A549 (cell line): ENCODE measurements around the gene DSC2. TPM values are rescaled to one million over a fixed set of nuclear protein-coding genes. Genes with fewer than 3 reads are reported as not detected.

Experiments used
- ATAC-seq, 2 experiments: fragments of 200-7000 bp in 1 of 2; fragments of >200 bp in 1 of 2; cut with Nextera tagmentation in 1 of 2; cut with Tn5 transposase in 1 of 2; 3 replicates each; pipeline versions ENCODE4 v1.8.0 to v1.9.1; 2018 to 2020; ENCODE audit warnings: mild to moderate bottlenecking in 1 of 2, moderate library complexity in 1 of 2
- CTCF ChIA-PET: fragments of 300-600 bp; sonication (Branson Sonifier 250); formaldehyde crosslinking; extraction: SDS; loops from one replicate; lab custom pipeline; 2021; ENCODE audit warnings: antibody characterized with exemption, inconsistent platforms; lab: Yijun Ruan, JAX
- POLR2A ChIA-PET: fragments of 350-600 bp; formaldehyde crosslinking; extraction: SDS; loops from one replicate; lab custom pipeline; 2021; ENCODE audit warnings: antibody characterized with exemption, inconsistent platforms; lab: Yijun Ruan, JAX
- DNase-seq, 2 experiments: peaks; one replicate each; pipeline versions ENCODE4 v3.0.0 to v3.0.0-alpha.2; 2011 to 2016; ENCODE audit warnings: low read depth in 1 of 2, low spot score in 1 of 2
- FAIRE-seq: peaks from 2 replicates; lab custom pipeline; 2011; peaks lifted over from hg19 to GRCh38; lab: Jason Lieb, UNC
- H3K27ac ChIP-seq, 2 experiments: fragments of >200 bp; sonication (Bioruptor Twin); formaldehyde crosslinking; 3 replicates each; pipeline ENCODE4 v1.5.1; 2016 to 2017
- H3K4me1 ChIP-seq: fragments of >200 bp; sonication (Bioruptor Twin); formaldehyde crosslinking; 3 replicates; pipeline ENCODE4 v1.6.1; 2016
- H3K4me2 ChIP-seq: fragments of >200 bp; sonication (Bioruptor Twin); formaldehyde crosslinking; 3 replicates; pipeline ENCODE4 v1.6.1; 2016
- H3K4me3 ChIP-seq: fragments of >200 bp; sonication (Bioruptor Twin); formaldehyde crosslinking; 3 replicates; pipeline ENCODE4 v1.5.1; 2016
- H3K9me3 ChIP-seq: fragments of >200 bp; sonication (Bioruptor Twin); formaldehyde crosslinking; 3 replicates; pipeline ENCODE4 v1.6.1; 2016
- BHLHE40 ChIP-seq: IDR thresholded peaks from 2 replicates; pipeline ENCODE4 v1.6.1; 2012; ENCODE audit warnings: low read depth, low read length, inconsistent platforms
- CHD2 ChIP-seq: fragments of 150-350 bp; IDR thresholded peaks from 2 replicates; pipeline ENCODE4 v1.6.1; 2014; ENCODE audit warnings: low read length; ENCODE audit not compliant: partially characterized antibody
- EHMT2 ChIP-seq: fragments of 200-600 bp; sonication (generic); IDR thresholded peaks from 2 replicates; pipeline ENCODE4 v1.6.1; 2016; ENCODE audit warnings: antibody characterized with exemption, low read depth, mild to moderate bottlenecking, moderate library complexity
- ELK1 ChIP-seq: fragments of 150-350 bp; IDR thresholded peaks from 2 replicates; pipeline ENCODE4 v1.6.1; 2014; ENCODE audit warnings: low read depth, mild to moderate bottlenecking, low read length
- ESRRA ChIP-seq: fragments of 150-350 bp; IDR thresholded peaks from 2 replicates; pipeline ENCODE4 v1.6.1; 2014; ENCODE audit warnings: mild to moderate bottlenecking, low read length, borderline replicate concordance
- HOXA7 ChIP-seq: fragments of 250-450 bp; sonication (Bioruptor Pico); IDR thresholded peaks from 2 replicates; pipeline ENCODE4 v1.5.0; 2020; ENCODE audit warnings: mild to moderate bottlenecking, moderate library complexity
- HOXB13 ChIP-seq: fragments of 250-450 bp; sonication (Bioruptor Pico); IDR thresholded peaks from 2 replicates; pipeline ENCODE4 v1.5.0; 2020; ENCODE audit warnings: low read depth, mild to moderate bottlenecking, moderate library complexity
- HOXB5 ChIP-seq: fragments of 250-450 bp; sonication (Bioruptor Pico); IDR thresholded peaks from 2 replicates; pipeline ENCODE4 v1.5.0; 2020; ENCODE audit warnings: mild to moderate bottlenecking, moderate library complexity
- JUN ChIP-seq, 2 experiments: fragments of >200 bp; sonication (Bioruptor Twin); formaldehyde crosslinking; IDR thresholded peaks; 2 replicates in 1 of 2; 3 replicates in 1 of 2; pipeline ENCODE4 v1.6.1; 2016 to 2017
- KDM5A ChIP-seq: fragments of 200-600 bp; sonication (generic); IDR thresholded peaks from 2 replicates; pipeline ENCODE4 v1.6.1; 2016; ENCODE audit warnings: antibody characterized with exemption, mild to moderate bottlenecking
- MAX ChIP-seq: IDR thresholded peaks from 2 replicates; pipeline ENCODE4 v1.6.1; 2012
- MYC ChIP-seq: IDR thresholded peaks from 2 replicates; pipeline ENCODE4 v1.6.1; 2012; ENCODE audit warnings: mild to moderate bottlenecking, inconsistent platforms, low read length, improper control_type of control experiment, borderline replicate concordance
- NFE2L2 ChIP-seq: fragments of 150-350 bp; conservative IDR thresholded peaks from 2 replicates; pipeline ENCODE4 v1.6.1; 2014; ENCODE audit warnings: low read length
- NR3C1 ChIP-seq: fragments of >200 bp; sonication (Bioruptor Twin); formaldehyde crosslinking; IDR thresholded peaks from 3 replicates; pipeline ENCODE4 v1.6.1; 2017
- PBX3 ChIP-seq: IDR thresholded peaks from 2 replicates; pipeline ENCODE4 v1.6.1; 2012
- RARB ChIP-seq: fragments of 250-450 bp; sonication (Bioruptor Pico); IDR thresholded peaks from 2 replicates; pipeline ENCODE4 v1.8.0; 2021; ENCODE audit warnings: mild to moderate bottlenecking, moderate library complexity
- RFX5 ChIP-seq: fragments of 450-650 bp; IDR thresholded peaks from 2 replicates; pipeline ENCODE4 v1.7.1; 2014; ENCODE audit warnings: antibody characterized with exemption, mild to moderate bottlenecking, moderate library complexity
- TP53 ChIP-seq: fragments of 250-450 bp; sonication (Bioruptor Pico); IDR thresholded peaks from 2 replicates; pipeline ENCODE4 v1.5.0; 2021; ENCODE audit warnings: mild to moderate bottlenecking, moderate library complexity
- ZC3H11A ChIP-seq: fragments of 450-650 bp; IDR thresholded peaks from 2 replicates; pipeline ENCODE4 v1.6.1; 2014; ENCODE audit warnings: antibody characterized with exemption, mild to moderate bottlenecking
- ZFP36 ChIP-seq: fragments of 450-650 bp; IDR thresholded peaks from 2 replicates; pipeline ENCODE4 v1.6.1; 2014; ENCODE audit warnings: borderline replicate concordance; ENCODE audit not compliant: partially characterized antibody
- ZSCAN20 ChIP-seq: fragments of 250-450 bp; sonication (Bioruptor Pico); IDR thresholded peaks from 2 replicates; pipeline ENCODE4 v1.8.0; 2022; ENCODE audit warnings: mild to moderate bottlenecking, moderate library complexity
- WGBS: methylation state at CpG from one replicate; pipeline ENCODE4 v1.1.6; 2017; ENCODE audit errors: missing lambda C conversion rate; 5-methylcytosine and 5-hydroxymethylcytosine counted together
- polyA plus RNA-seq, 4 experiments: library from polyadenylated mRNA; depleted of rRNA in 3 of 4; stranded (reverse); fragments of >200 nt; fragmentation: RNase III in 1 of 4; extraction: RNeasy Plus Mini Kit Qiagen cat#74134 plus additional on column Dnase treatment in 1 of 4; gene quantifications; 2 replicates in 3 of 4; 3 replicates in 1 of 4; pipeline ENCODE4 v1.2.3, GENCODE V29; 2011 to 2017
- TF ChIP-seq, protein P1 (sequence below): fragments of >200 bp; sonication (Bioruptor Twin); formaldehyde crosslinking; IDR thresholded peaks from 2 replicates; pipeline ENCODE4 v1.6.1; 2016
- TF ChIP-seq, protein P2 (sequence below): fragments of 250-450 bp; sonication (Bioruptor Pico); IDR thresholded peaks from 2 replicates; pipeline ENCODE4 v1.5.0; 2020; ENCODE audit warnings: low read depth, mild to moderate bottlenecking, moderate library complexity
- TF ChIP-seq, protein P3 (sequence below): fragments of 200-600 bp; sonication (generic); IDR thresholded peaks from 2 replicates; pipeline ENCODE4 v1.6.1; 2016; ENCODE audit warnings: antibody characterized with exemption, mild to moderate bottlenecking, moderate library complexity

DSC2 gene
- polyA plus RNA-seq, 2 of the 4 experiments (the other 2 are of a cell fraction) = 0.63 to 2.0 TPM

DNA sequence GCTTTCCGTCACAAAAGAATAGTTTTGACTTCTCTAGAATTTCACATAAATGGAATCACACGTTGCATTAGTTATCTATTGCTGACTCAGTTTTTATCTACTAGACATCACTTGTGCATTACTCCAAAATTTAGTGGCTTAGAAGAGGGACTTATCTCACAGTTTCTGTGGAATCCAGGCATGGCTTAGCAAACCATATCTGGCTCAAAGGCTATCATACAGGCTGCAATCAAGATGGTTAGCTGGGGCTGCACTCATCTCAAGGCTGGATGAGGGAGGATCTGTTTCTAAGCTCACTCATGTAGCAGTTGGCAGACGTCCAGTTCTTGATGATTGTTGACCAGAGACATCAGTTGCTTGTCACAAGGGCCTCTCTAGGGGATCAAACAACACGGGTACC is 53.0 kb downstream of the DSC2 start:
- POLR2A ChIA-PET = no interaction called here
- no peak overlapping the region for H3K4me2 ChIP-seq
- no peak for TF ChIP-seq TP53 (CRISPR knock-in tag)
- no peak for TF ChIP-seq ESRRA
- no peak for TF ChIP-seq HOXB5 (CRISPR knock-in tag)
- TF ChIP-seq HOXA7 (CRISPR knock-in tag) = no peak
- no peak for TF ChIP-seq ZSCAN20
- TF ChIP-seq, protein P1, sequence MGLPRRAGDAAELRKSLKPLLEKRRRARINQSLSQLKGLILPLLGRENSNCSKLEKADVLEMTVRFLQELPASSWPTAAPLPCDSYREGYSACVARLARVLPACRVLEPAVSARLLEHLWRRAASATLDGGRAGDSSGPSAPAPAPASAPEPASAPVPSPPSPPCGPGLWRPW = no peak
- TF ChIP-seq MYC = no peak
- no peak for TF ChIP-seq HOXB13 (CRISPR knock-in tag)
- TF ChIP-seq EHMT2 = no peak
- TF ChIP-seq, protein P2, sequence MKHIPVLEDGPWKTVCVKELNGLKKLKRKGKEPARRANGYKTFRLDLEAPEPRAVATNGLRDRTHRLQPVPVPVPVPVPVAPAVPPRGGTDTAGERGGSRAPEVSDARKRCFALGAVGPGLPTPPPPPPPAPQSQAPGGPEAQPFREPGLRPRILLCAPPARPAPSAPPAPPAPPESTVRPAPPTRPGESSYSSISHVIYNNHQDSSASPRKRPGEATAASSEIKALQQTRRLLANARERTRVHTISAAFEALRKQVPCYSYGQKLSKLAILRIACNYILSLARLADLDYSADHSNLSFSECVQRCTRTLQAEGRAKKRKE = no peak
- TF ChIP-seq MAX = no peak
- H3K9me3 ChIP-seq = no peaks in the 10 kb centered on the region
- no peak overlapping the region for H3K27ac ChIP-seq
- no peaks in the 10 kb centered on the region for H3K4me1 ChIP-seq
- FAIRE-seq = no peak
- no peak overlapping the region for H3K4me3 ChIP-seq
- no peak for DNase-seq
- no peak for ATAC-seq
- CTCF ChIA-PET = no interaction called here
- 54% methylated on average over 4 of the region's 4 CpGs for WGBS

DNA sequence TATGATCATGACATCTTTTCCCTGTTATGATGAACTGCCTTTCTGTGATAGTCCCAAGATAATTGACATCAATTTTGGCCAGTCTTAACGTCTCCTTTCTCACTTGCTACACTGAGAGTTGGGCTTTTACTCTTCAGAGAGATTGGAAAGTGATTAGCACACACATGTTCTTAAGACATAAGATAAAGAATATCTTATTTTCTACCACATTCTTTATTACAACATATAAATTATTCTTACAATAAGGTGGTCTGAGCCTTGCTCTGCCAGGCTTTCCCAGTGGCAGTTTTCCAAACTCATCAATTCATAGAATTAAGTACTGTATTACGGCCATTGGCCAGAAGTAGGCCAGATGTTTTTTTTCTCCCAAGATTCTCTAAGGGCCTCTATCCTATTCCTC is 54.0 kb downstream of the DSC2 start:
- no peak for DNase-seq
- 74% methylated on average over 2 of the region's 2 CpGs for WGBS
- POLR2A ChIA-PET = no interaction called here
- no peak overlapping the region for H3K27ac ChIP-seq
- no peak overlapping the region for H3K4me2 ChIP-seq
- no peaks in the 10 kb centered on the region for H3K4me1 ChIP-seq
- FAIRE-seq = no peak
- TF ChIP-seq CHD2 (no peak), ESRRA (no peak), RARB (CRISPR knock-in tag) (no peak), PBX3 (no peak), RFX5 (no peak), ZFP36 (no peak), KDM5A (no peak)
- ATAC-seq = no peak
- H3K4me3 ChIP-seq = no peak overlapping the region
- H3K9me3 ChIP-seq = no peaks in the 10 kb centered on the region
- CTCF ChIA-PET = no interaction called here

DNA sequence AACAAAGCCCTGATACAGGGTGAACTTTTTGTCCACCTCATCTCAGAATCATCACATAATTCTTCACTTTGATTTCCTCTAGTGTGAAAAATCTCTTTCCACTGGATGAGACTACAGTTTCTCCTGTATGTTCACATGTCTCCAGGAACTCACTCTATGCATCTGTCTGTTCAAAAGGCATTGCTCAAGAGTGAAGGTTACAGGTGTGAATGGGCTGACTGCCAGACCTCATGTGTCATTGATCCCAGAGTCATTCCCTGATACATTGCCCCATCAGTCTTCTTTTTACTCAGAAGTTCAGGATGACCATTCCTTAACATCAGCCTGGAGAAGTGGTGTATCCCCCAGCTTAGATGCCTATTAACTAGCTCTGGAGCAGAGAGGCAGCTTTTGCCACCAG is 55.3 kb downstream of the DSC2 start:
- POLR2A ChIA-PET = no interaction called here
- CTCF ChIA-PET = no interaction called here
- Histone ChIP-seq H3K4me3 (no peak overlapping the region), H3K4me2 (no peak overlapping the region), H3K4me1 (no peaks in the 10 kb centered on the region), H3K9me3 (no peaks in the 10 kb centered on the region), H3K27ac (no peak overlapping the region)
- no peak for TF ChIP-seq ELK1
- no peak for TF ChIP-seq ZC3H11A
- no peak for TF ChIP-seq NR3C1
- TF ChIP-seq NFE2L2 = no peak
- no peak for TF ChIP-seq JUN (IDR thresholded peaks at IDR 0.05)
- TF ChIP-seq CHD2 = no peak
- TF ChIP-seq, protein P3, sequence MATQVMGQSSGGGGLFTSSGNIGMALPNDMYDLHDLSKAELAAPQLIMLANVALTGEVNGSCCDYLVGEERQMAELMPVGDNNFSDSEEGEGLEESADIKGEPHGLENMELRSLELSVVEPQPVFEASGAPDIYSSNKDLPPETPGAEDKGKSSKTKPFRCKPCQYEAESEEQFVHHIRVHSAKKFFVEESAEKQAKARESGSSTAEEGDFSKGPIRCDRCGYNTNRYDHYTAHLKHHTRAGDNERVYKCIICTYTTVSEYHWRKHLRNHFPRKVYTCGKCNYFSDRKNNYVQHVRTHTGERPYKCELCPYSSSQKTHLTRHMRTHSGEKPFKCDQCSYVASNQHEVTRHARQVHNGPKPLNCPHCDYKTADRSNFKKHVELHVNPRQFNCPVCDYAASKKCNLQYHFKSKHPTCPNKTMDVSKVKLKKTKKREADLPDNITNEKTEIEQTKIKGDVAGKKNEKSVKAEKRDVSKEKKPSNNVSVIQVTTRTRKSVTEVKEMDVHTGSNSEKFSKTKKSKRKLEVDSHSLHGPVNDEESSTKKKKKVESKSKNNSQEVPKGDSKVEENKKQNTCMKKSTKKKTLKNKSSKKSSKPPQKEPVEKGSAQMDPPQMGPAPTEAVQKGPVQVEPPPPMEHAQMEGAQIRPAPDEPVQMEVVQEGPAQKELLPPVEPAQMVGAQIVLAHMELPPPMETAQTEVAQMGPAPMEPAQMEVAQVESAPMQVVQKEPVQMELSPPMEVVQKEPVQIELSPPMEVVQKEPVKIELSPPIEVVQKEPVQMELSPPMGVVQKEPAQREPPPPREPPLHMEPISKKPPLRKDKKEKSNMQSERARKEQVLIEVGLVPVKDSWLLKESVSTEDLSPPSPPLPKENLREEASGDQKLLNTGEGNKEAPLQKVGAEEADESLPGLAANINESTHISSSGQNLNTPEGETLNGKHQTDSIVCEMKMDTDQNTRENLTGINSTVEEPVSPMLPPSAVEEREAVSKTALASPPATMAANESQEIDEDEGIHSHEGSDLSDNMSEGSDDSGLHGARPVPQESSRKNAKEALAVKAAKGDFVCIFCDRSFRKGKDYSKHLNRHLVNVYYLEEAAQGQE = no peak
- TF ChIP-seq BHLHE40 = no peak
- no peak for TF ChIP-seq ZSCAN20
- TF ChIP-seq PBX3 = no peak
- DNase-seq (no peak), FAIRE-seq (no peak), ATAC-seq (no peak)
